ENCODE measurements around the gene IPO4. TPM values are rescaled to one million over a fixed set of nuclear protein-coding genes. Genes with fewer than 3 reads are reported as not detected.

The IPO4 gene
- total and polyA plus RNA-seq, 2 of the 13 experiments (the other 11 are each of a cell fraction or from before 2014, with no cell fraction given) = 39.0 to 179 TPM

DNA sequence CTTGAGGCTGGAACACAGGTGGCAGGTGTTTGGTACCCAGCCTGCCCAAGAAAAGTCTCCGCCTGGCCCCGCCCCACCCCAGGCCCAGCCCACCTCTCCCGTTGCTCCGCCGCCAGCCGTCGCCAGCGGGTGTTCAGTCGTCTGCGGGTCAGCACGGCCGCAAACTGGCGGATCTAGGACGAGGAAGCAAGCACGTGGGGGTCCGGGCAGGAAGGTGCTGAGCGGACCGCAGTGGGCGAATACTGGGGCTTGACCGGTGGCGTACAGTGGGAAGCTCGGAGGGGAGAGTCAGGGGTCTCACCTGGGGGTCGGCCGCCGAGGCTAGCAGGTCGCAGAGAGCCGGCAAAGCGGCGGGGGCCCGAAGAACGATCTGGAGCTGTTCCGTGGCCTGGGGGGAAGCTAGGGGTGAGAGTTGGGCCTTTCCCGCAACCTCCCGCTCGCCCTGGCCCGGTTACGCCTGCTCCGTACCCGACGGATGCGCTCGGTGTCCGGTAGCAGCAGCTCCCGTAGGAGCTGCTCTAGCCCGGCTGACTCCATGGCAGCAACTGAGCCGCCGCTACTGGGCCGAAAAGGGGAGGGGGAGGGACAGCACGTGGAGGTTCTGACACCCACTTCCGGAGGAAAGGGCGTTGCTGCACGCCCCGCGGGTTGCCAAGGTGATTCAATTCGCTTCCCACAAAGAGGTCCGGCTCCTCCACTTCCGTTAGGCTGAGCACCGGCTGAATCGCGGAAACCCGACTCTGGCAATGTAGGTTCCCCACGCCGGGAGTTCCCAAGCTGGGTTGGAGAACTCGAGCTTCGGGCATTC is at the start of gene IPO4 (continued):
- TF ChIP-seq ZNF562 (CRISPR knock-in tag; IDR thresholded peaks at IDR 0.05; ENCODE audit: borderline replicate concordance) (no peak), ZBTB33 (CRISPR knock-in tag; IDR thresholded peaks at IDR 0.05) (peak; percentile 85), NFKB2 (CRISPR knock-in tag; IDR thresholded peaks at IDR 0.05; ENCODE audit: borderline replicate concordance) (peak; percentile 94), CCAR2 (optimal IDR thresholded peaks at IDR 0.05; ENCODE audit: low read depth, low read length) (peak; percentile 100), SRSF9 (IDR thresholded peaks at IDR 0.05; ENCODE audit: borderline replicate concordance, insufficient read depth, low read depth, low read length, poor library complexity, severe bottlenecking) (no peak), RAD21 (CRISPR knock-in tag; IDR thresholded peaks at IDR 0.05) (peak; percentile 77), CSRNP1 (CRISPR knock-in tag; IDR thresholded peaks at IDR 0.05) (peak; percentile 100), JDP2 (CRISPR knock-in tag; IDR thresholded peaks at IDR 0.05; ENCODE audit: borderline replicate concordance) (no peak), ZNF138 (CRISPR knock-in tag; IDR thresholded peaks at IDR 0.05; ENCODE audit: low read depth) (peak; percentile 98), ZFP37 (CRISPR knock-in tag; IDR thresholded peaks at IDR 0.05; ENCODE audit: borderline replicate concordance) (0 out of 2 replicates have a peak, but pooled peaks have one; percentile 85), ZNF432 (CRISPR knock-in tag; IDR thresholded peaks at IDR 0.05; ENCODE audit: borderline replicate concordance) (no peak), SAP130 (CRISPR knock-in tag; IDR thresholded peaks at IDR 0.05; ENCODE audit: low read depth) (peak; percentile 100), ZNF672 (CRISPR knock-in tag; IDR thresholded peaks at IDR 0.05) (no peak), ZNF256 (CRISPR knock-in tag; conservative IDR thresholded peaks at IDR 0.05) (peak; percentile 94), ZNF816 (CRISPR knock-in tag; IDR thresholded peaks at IDR 0.05; ENCODE audit: borderline replicate concordance) (no peak), NCOA2 (CRISPR knock-in tag; IDR thresholded peaks at IDR 0.05) (peak; percentile 80; the same call in 1 of the 2 replicates), POLR2G (IDR thresholded peaks at IDR 0.05; ENCODE audit: low read depth, low read length) (peak; percentile 100), NFYC (CRISPR knock-in tag; IDR thresholded peaks at IDR 0.05) (peak; percentile 73), ZC3H4 (CRISPR knock-in tag; IDR thresholded peaks at IDR 0.05; ENCODE audit: borderline replicate concordance) (peak; percentile 82; the same call in 1 of the 2 replicates), ASH2L (IDR thresholded peaks at IDR 0.05; ENCODE audit: insufficient read length, low read depth, low read length) (peak; percentile 100), MAZ (IDR thresholded peaks at IDR 0.05; ENCODE audit: borderline replicate concordance, low read depth, low read length) (peak; percentile 97), MAZ (CRISPR knock-in tag; IDR thresholded peaks at IDR 0.05; ENCODE audit: low read depth) (peak; percentile 100), SIN3A (IDR thresholded peaks at IDR 0.05; ENCODE audit: borderline replicate concordance, low read depth, low read length) (peak; percentile 100), ZNF10 (CRISPR knock-in tag; IDR thresholded peaks at IDR 0.05; ENCODE audit: borderline replicate concordance, low read depth) (0 out of 2 replicates have a peak, but pooled peaks have one; percentile 90), MED8 (CRISPR knock-in tag; IDR thresholded peaks at IDR 0.05; ENCODE audit: insufficient replicate concordance) (peak; percentile 98)

All from HepG2 (cell line).